ENCODE results near the gene ONECUT1.
"Not testable (repeated sequence)": the region's sequence is repeated elsewhere in the genome, so short reads cannot be mapped to it uniquely, and the experiment has no call there.

The ONECUT1 gene

GRCh38 chr15:52790169-52790708 lies at the start of gene ONECUT1:
Gene ONECUT1, minus strand, starts transcription at chr15:52790336. Its CDS starts 452 bp downstream, at chr15:52789884.
- H3K9me3 Mint-ChIP-seq = no peaks in the 10 kb centered on the region
- H3K36me3 Mint-ChIP-seq = no peaks in the 10 kb centered on the region
- peaks cover 19% of the 10 kb centered on the region for H3K4me1 Mint-ChIP-seq
- DNase-seq = peak; percentile 59
- CTCF ChIA-PET = no interaction called here
- peak within 1 kb of the TSS; percentile 83 for H3K27ac Mint-ChIP-seq
- peak within 1 kb of the TSS; percentile 66 for H3K4me3 Mint-ChIP-seq
- H3K27me3 Mint-ChIP-seq = peaks cover 100% of the 10 kb centered on the region

GRCh38 chr15:52834379-52834778 lies 44.2 kb upstream of the ONECUT1 start:
- H3K27me3 Mint-ChIP-seq = peaks cover 5% of the 10 kb centered on the region
- peaks cover 4% of the 10 kb centered on the region for H3K9me3 Mint-ChIP-seq
- H3K27ac Mint-ChIP-seq = no peak overlapping the region
- H3K36me3 Mint-ChIP-seq = no peaks in the 10 kb centered on the region
- no peak for DNase-seq
- no peaks in the 10 kb centered on the region for H3K4me1 Mint-ChIP-seq
- H3K4me3 Mint-ChIP-seq = no peak overlapping the region
- CTCF ChIA-PET = no interaction called here

GRCh38 chr15:52824169-52824942 lies 34.2 kb upstream of the ONECUT1 start:
- H3K36me3 Mint-ChIP-seq, H3K27ac Mint-ChIP-seq, H3K4me1 Mint-ChIP-seq, CTCF ChIA-PET, DNase-seq, H3K9me3 Mint-ChIP-seq, H3K4me3 Mint-ChIP-seq: not testable (repeated sequence)
- peaks cover 15% of the 10 kb centered on the region for H3K27me3 Mint-ChIP-seq

GRCh38 chr15:52822475-52822874 lies 32.3 kb upstream of the ONECUT1 start:
- Mint-ChIP-seq H3K9me3 (no peaks in the 10 kb centered on the region), H3K4me3 (no peak overlapping the region), H3K4me1 (no peaks in the 10 kb centered on the region), H3K27me3 (peaks cover 29% of the 10 kb centered on the region), H3K36me3 (no peaks in the 10 kb centered on the region), H3K27ac (no peak overlapping the region)
- DNase-seq = no peak
- CTCF ChIA-PET = no interaction called here

GRCh38 chr15:52819253-52819652 lies 29.1 kb upstream of the ONECUT1 start:
- H3K9me3 Mint-ChIP-seq = no peaks in the 10 kb centered on the region
- H3K4me1 Mint-ChIP-seq = no peaks in the 10 kb centered on the region
- H3K27me3 Mint-ChIP-seq = peaks cover 29% of the 10 kb centered on the region
- no peak overlapping the region for H3K27ac Mint-ChIP-seq
- H3K4me3 Mint-ChIP-seq = no peak overlapping the region
- CTCF ChIA-PET = no interaction called here
- DNase-seq = no peak
- no peaks in the 10 kb centered on the region for H3K36me3 Mint-ChIP-seq

GRCh38 chr15:52815899-52816298 lies 25.8 kb upstream of the ONECUT1 start:
- H3K27ac Mint-ChIP-seq, CTCF ChIA-PET, H3K9me3 Mint-ChIP-seq, H3K4me3 Mint-ChIP-seq, H3K4me1 Mint-ChIP-seq, H3K36me3 Mint-ChIP-seq, DNase-seq: not testable (repeated sequence)
- H3K27me3 Mint-ChIP-seq = peaks cover 38% of the 10 kb centered on the region

- Mint-ChIP-seq H3K9me3 (no peaks in the 10 kb centered on the region), H3K27me3 (peaks cover 69% of the 10 kb centered on the region), H3K27ac (no peak overlapping the region), H3K4me3 (no peak overlapping the region), H3K4me1 (peaks cover 12% of the 10 kb centered on the region), H3K36me3 (no peaks in the 10 kb centered on the region)
- CTCF ChIA-PET = no interaction called here
- DNase-seq = no peak
These were observed 18.9 kb upstream of the ONECUT1 start for GRCh38 chr15:52808996-52809395.

- H3K27me3 Mint-ChIP-seq = peaks cover 73% of the 10 kb centered on the region
- CTCF ChIA-PET = no interaction called here
These were observed 18.3 kb upstream of the ONECUT1 start for GRCh38 chr15:52808441-52808840.

GRCh38 chr15:52806284-52806655 lies 16.1 kb upstream of the ONECUT1 start:
- Mint-ChIP-seq H3K4me1 (peaks cover 18% of the 10 kb centered on the region), H3K4me3 (no peak overlapping the region), H3K27me3 (peaks cover 85% of the 10 kb centered on the region), H3K36me3 (no peaks in the 10 kb centered on the region), H3K9me3 (no peaks in the 10 kb centered on the region), H3K27ac (no peak overlapping the region)
- CTCF ChIA-PET = interaction anchor here (1.2 kb wide), 1 partner anchor 13 kb away, joined by 3 read pairs; no protein-coding TSS in a partner anchor
- DNase-seq = no peak

More at GRCh38 chr15:52808441-52808840, 18.3 kb upstream of the ONECUT1 start:
- no peaks in the 10 kb centered on the region for H3K9me3 Mint-ChIP-seq
- no peaks in the 10 kb centered on the region for H3K36me3 Mint-ChIP-seq
- H3K4me1 Mint-ChIP-seq = peaks cover 13% of the 10 kb centered on the region
- no peak overlapping the region for H3K4me3 Mint-ChIP-seq
- no peak for DNase-seq
- no peak overlapping the region for H3K27ac Mint-ChIP-seq

GRCh38 chr15:52805351-52806283 lies 15.5 kb upstream of the ONECUT1 start:
- H3K4me1 Mint-ChIP-seq = peaks cover 21% of the 10 kb centered on the region
- peaks cover 2% of the 10 kb centered on the region for H3K36me3 Mint-ChIP-seq
- no peak overlapping the region for H3K4me3 Mint-ChIP-seq
- CTCF ChIA-PET = interaction anchor here (0.9 to 1.2 kb wide), 2 partner anchors 12 to 24 kb away, joined by 3 to 4 read pairs; no protein-coding TSS in a partner anchor
- no peak for DNase-seq
- H3K27me3 Mint-ChIP-seq = peaks cover 86% of the 10 kb centered on the region
- H3K9me3 Mint-ChIP-seq = no peaks in the 10 kb centered on the region
- no peak overlapping the region for H3K27ac Mint-ChIP-seq

- H3K4me3 Mint-ChIP-seq = peak overlapping the region; percentile 54
- no peaks in the 10 kb centered on the region for H3K9me3 Mint-ChIP-seq
- CTCF ChIA-PET = interaction anchor here (0.6 to 0.9 kb wide), 3 partner anchors 21 to 302 kb away, joined by 3 to 4 read pairs (median 3); no protein-coding TSS in a partner anchor
- peaks cover 2% of the 10 kb centered on the region for H3K36me3 Mint-ChIP-seq
- H3K4me1 Mint-ChIP-seq = peaks cover 21% of the 10 kb centered on the region
- peak overlapping the region; percentile 71 for H3K27ac Mint-ChIP-seq
- peaks cover 90% of the 10 kb centered on the region for H3K27me3 Mint-ChIP-seq
- DNase-seq = no peak
These were observed 14.5 kb upstream of the ONECUT1 start for GRCh38 chr15:52804526-52805081.

- H3K36me3 Mint-ChIP-seq = peaks cover 2% of the 10 kb centered on the region
- no peak for DNase-seq
- H3K27me3 Mint-ChIP-seq = peaks cover 91% of the 10 kb centered on the region
- peaks cover 21% of the 10 kb centered on the region for H3K4me1 Mint-ChIP-seq
- CTCF ChIA-PET = interaction anchor here (1.2 kb wide), 1 partner anchor 20 kb away, joined by 5 read pairs; no protein-coding TSS in a partner anchor
- H3K27ac Mint-ChIP-seq = peak overlapping the region; percentile 28
- no peaks in the 10 kb centered on the region for H3K9me3 Mint-ChIP-seq
- no peak overlapping the region for H3K4me3 Mint-ChIP-seq
These were observed 13.6 kb upstream of the ONECUT1 start for GRCh38 chr15:52803467-52804306.

- CTCF ChIA-PET = interaction anchor here (1.2 kb wide), 1 partner anchor 20 kb away, joined by 5 read pairs; no protein-coding TSS in a partner anchor
- no peak overlapping the region for H3K4me3 Mint-ChIP-seq
- H3K9me3 Mint-ChIP-seq = no peaks in the 10 kb centered on the region
- H3K4me1 Mint-ChIP-seq = peaks cover 21% of the 10 kb centered on the region
- peaks cover 2% of the 10 kb centered on the region for H3K36me3 Mint-ChIP-seq
- no peak for DNase-seq
- H3K27ac Mint-ChIP-seq = no peak overlapping the region
- H3K27me3 Mint-ChIP-seq = peaks cover 92% of the 10 kb centered on the region
These were observed 13.0 kb upstream of the ONECUT1 start for GRCh38 chr15:52803108-52803466.
